Head of caudate nucleus (tissue), 42 donors: Measurements from ENCODE around the gene TM9SF1.

ENCODE experiments used
- DNase-seq, 42 donors: peaks; one replicate each; pipeline versions ENCODE4 v3.0.0 to v3.0.0-alpha.2; 2020 to 2021; ENCODE audit warnings: mixed read lengths in 7 of 42
- intact Hi-C: fragments of 100-400 bp; cut with DNase I; formaldehyde crosslinking; loops from one replicate; pipeline ENCODE4 v1.15.0; 2022

The TM9SF1 gene

GRCh38 chr14:24184104-24184970 is 10.9 kb downstream of the TM9SF1 start:
- intact Hi-C loops = no loop called here
- DNase-seq = no peak

DNA sequence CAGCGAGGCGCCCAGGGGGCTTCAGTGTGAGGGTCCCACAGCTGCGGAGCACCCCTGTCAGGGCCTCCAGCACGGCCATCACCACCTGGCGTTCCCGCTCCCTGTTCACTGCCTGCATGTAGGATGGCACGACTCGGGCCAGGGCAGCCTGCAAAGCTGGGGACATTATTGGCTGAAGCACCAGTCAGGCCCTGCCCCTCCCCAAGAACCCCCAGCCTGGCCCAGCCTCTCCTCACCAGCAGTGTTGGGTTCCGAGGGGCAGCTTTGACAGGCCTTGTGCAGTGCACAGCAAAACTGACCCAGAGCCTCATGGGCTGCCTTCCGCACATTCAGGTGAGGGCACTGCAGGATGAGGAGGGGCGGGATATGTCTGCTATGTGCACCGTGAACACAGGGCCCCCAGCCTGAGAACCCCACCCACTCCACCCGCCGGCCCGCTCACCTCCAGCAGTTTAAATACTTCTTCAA is 12.2 kb downstream of the TM9SF1 start:
- intact Hi-C loops = no loop called here
- DNase-seq = peak in 1 of 42 donors; percentile 18

DNA sequence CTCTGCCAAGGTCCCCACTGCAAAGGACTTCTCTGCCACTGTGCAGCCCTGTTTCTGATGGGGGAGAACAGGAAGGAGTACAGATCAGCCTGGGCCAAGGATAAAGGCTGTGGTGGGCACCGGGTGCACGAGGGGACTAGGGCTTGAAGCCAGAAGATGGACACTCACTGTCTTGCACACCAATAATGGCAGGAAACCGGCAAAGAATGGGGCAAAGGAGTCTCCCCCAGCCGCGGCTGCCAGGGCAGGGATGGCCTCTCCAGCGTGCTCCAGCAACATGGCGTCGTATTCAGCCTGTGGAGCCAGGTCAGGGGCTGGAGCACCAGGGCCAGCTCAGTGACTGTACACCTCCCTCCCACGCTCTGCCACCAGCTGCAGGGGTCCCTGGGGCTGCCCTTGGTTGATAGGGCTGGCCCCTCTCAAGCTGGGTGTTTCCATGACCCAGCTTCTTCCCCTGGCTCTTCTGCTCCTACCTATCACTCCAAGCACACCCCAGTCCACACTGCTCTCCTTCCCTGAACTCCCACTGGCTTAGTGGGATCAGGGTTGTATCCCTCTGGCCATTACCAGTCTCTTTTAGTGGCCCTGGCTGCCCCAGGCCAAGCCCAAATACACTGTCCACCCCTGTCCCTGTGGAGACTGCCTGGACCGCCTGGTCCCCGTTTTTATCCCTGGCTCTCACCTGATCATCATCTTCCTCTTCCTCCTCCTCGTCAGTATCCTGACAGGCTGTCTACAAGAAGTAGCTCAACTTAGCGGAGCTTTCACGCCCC is 12.9 kb downstream of the TM9SF1 start:
- intact Hi-C loops = no loop called here
- no peak for DNase-seq

DNA sequence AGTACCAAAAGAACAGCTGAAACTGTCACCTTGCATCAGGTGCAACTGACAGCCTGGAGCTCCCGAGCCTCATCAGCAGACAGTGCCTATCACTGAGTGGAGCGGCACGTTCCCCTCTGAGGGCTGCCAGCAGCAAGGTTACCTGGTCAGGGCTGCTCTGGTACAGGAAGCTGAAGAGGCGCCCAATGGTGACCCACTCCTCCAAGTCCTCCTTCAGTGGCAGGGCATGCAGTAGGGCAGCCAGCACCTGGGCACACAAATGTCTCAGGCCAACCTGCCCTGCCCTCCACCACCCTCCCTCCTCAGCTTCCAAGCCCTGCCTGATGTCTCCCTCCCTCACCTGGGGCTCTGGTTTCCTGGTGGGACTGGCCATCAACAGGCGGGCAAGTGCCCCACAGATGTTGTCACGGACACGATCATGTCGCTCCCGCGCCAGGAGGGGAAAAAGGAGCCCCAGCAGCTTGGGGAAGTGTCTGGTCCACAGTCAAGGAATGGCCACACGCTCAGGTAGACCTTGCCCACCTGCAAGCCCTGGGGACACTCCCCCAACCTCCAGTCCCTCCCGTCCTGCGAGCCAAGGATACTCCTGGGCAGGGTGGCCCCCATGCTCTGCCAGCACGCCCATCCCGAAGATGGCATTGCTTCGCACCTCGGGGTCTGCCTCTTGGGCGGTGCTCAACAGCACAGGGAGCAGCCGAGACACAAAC is 13.7 kb downstream of the TM9SF1 start:
- DNase-seq = no peak
- intact Hi-C loops = no loop called here

DNA sequence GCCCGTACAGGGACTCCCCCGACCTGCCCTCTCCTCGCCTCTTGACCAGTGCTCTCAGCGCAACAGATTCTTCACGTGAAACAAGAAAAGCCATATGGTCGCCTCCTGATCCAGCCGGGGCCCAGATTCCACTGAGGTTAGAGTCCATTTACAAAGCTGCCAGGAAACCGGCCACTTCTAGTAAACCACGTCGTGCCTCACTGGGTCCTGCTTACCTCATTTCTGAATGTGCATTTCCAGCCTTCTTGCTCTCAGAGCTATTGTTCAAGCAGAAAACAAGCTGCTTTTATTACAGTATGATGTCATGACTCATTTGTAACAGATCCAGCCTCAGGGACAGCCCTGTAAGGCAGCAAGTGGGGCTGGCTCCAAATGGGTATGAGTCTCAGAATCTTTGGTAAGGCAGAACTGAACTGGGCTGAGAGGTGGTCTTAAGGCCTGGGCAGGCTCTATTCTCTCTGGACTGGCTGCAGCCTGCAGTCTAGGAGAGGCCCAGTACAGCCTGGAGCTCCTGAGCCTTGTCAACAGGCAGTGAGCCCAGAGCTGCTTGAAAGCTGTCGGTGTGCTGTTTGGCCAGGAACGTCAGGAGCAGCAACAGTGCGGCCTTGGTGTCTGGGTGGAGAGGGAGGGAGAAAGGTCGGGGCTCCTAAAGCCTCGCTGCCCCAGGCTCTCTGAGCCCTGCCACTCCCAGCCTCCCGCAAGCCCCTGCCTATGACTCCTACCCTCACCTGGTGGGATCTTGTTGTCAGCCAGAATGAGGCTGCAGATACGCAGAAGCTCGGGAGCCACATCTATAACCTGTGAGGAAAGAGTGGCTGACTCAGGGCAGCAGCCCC is 15.1 kb downstream of the TM9SF1 start:
- peak in 6 of 42 donors; percentile 33 to 72 (median 38) for DNase-seq
- intact Hi-C loops = no loop called here

GRCh38 chr14:24179294-24179960 is 15.8 kb downstream of the TM9SF1 start:
- no peak for DNase-seq
- intact Hi-C loops = no loop called here

GRCh38 chr14:24178399-24179178 is 16.7 kb downstream of the TM9SF1 start:
- no peak for DNase-seq
- intact Hi-C loops = no loop called here

DNA sequence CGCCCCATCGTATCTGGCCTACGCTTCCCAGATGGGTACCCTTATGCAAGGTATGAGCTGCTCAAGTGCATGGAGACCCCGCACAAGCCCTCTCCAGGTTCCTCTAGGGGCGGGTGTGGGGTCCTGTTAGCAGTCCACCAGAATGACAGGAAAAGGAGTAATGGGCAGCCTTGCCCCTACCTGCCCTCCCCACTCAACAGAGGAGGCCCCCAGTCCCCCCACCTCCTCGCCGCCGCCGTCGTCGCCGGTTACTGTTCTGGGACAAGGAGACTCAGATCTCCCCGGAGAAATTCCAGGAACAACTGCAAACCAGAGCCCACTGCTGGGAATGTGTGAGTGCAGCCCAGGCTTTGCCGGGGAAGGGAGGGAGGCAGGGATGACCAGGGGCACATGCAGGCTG is 17.4 kb downstream of the TM9SF1 start:
- DNase-seq = no peak
- intact Hi-C loops = no loop called here

DNA sequence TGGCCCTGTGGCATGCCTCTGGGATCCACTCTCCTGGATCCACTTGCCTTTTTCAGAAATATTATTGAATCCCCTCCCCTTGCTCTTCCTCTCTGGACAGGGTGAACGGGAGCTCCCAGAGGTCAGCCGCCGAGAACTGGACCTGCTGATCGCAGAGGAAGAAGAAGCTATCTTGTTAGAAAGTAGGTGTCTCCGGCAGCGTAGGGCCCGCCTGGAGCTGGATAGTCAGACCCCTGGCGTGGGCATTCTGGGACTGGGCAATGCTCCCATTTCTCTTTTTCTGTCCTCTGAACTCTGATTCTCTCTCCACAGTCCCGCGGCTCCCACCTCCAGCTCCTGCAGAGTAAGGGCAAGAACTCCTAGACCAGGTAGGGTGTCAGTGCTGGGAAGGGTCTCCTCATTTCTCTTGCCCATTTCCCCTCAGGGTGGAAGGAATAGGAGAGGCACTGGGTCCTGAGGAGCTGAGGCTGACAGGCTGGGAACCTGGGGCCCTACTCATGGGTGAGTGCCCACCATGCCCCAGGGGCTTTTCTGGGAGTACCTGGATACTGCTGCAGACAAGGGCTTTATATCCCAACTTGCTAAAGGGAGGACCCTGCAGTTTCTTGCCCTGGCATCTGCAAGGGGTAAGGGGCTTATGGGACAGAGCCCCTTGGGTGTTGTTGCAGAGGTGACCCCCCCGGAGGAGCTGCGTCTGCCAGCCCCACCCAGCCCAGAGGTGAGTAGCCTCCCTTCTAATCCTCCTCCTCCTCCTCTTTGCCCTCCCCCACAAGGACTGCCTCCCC is 18.0 kb downstream of the TM9SF1 start:
- no peak for DNase-seq
- intact Hi-C loops = no loop called here

DNA sequence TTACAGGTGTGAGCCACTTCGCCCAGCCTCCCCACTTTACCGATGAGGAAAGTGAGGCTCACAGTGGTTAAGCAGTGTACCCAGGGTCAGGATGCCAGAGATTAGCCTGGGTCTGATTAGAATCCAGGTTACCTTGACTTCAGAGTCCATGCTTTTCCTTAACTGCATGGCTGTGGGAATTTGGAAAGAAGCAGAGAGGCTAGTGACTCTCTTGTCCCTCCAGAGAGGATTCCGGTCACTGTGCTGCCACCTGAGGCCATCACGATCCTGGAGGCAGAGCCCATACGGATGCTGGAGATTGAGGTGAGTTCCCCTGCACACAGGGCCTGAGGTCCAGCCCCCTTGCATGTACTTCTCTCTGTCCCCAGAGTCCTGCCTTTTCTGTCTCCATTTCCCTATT is 18.6 kb downstream of the TM9SF1 start:
- intact Hi-C loops = no loop called here
- no peak for DNase-seq

DNA sequence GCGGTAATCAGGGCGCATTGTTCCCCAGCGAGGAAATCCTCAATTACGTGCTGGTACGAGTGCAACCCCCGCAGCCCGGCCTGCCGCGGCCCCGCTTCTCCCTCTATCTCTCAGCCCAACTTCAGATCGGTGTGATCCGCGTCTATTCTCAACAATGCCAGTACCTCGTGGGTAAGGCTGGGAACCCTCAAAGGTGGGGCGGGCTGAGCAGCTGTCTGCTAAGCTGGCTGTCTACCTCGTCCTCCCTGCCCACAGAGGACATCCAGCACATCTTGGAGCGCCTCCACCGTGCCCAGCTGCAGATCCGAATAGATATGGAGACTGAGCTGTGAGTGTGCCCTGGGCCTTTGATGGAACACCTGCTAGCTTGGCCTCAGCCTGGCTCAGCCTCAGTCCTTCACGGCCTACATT is 22.4 kb downstream of the TM9SF1 start:
- intact Hi-C loops = no loop called here
- peak in 7 of 42 donors; percentile 15 to 46 (median 23) for DNase-seq

GRCh38 chr14:24172261-24172860 is 22.9 kb downstream of the TM9SF1 start:
- intact Hi-C loops = no loop called here
- DNase-seq = peak in 12 of 42 donors; percentile 21 to 55 (median 37)

DNA sequence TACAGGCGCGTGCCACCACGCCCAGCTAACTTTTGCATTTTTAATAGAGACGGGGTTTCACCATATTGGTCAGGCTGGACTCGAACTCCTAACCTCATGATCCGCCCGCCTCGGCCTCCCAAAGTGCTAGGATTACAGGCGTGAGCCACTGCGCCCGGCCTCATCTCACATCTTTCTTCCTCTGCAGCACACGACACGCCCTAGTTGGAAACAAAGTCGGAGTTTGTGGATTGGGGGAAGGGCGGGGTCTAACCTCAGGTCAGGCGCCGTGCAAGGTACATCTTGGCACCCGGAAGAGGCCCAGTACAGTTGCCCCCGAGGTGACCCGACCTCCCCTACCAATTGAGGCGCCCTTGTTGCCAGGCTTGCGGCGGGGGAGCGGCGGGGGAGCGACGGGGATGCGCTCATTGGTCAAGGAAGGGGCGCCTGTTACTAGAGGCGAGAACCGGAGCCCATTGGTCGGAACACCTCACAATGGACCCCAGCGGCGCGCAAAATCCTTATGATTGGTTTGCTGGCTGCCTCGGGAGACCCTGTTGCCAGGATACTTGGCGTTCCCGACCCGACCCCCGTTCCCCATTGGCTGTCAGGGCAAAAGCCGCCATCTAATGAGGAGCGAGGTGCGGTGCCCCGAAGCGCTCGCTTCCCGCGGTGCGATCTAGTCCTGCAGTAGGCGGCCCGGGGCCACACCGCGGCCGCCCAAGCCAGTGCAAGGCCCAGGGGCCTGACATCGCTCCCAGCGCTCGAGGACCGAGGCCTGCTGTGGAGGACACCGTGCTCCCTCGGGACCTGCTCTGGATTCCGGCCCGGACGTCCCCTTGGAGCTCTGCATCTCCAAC is 23.6 kb downstream of the TM9SF1 start, which contains the start of gene REC8:
Gene REC8, plus strand, starts transcription at position 659 of the 839 bp plus-strand sequence. CDS start 473 bp downstream, outside the sequence.
- DNase-seq = peak; percentile 87 to 99 (median 96)

DNA sequence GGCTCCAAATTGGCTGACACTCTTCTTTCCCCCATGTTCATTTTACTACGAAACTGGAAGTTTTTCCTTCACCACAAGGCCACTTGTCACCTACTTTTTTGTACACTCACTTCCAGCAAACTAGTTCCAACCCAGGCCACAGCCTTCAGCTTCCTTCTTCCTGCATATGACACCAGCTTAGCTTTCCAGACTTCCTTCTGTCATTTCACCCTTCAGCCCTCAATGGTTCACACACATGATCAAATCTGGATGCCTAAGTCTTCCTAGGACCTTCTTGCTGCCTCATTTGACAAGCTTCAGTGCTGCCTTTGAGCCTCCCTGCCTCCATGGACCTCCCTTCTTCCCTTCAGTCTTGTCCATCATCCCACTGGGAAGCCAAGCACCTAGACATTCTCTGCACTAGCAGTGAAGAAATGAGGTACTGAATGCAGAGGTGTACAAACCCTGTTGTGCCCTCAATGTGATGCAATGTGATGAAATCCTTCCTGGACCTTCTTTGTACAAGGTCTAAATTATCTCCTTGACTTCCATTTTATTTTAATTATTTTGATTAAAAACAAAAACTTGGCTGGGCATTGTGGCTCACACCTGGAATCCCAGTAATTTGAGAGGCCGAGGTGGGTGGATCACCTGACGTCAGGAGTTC is 27.6 kb downstream of the TM9SF1 start:
- no peak for DNase-seq
- intact Hi-C loops = no loop called here

More for the DNA sequence above, 23.6 kb downstream of the TM9SF1 start, which contains the start of gene REC8:
- intact Hi-C loops = no loop called here

DNA sequence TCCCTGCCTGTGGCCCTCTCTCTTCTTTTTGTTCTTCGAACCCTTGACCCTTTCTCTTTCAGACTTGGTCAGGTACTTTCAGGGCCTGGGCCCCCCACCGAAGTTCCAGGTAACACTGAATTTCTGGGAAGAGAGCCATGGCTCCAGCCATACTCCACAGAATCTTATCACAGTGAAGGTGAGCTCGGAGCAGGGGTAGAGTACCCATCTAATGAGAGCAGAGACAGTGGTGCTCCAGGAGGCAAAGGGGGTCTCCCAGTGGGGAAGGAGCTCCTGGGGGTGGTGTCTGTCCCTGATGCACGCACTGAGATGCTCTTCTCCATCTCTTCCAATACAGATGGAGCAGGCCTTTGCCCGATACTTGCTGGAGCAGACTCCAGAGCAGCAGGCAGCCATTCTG is 29.5 kb downstream of the TM9SF1 start:
- no peak for DNase-seq
- intact Hi-C loops = no loop called here
